NT2/D1 (cell line): Measurements from ENCODE around the gene PEG3.

ENCODE experiments used
- YY1 ChIP-seq: IDR thresholded peaks from 2 replicates; pipeline ENCODE4 v1.6.1; 2011; ENCODE audit not compliant: insufficient read length, insufficient read depth
- ZNF274 ChIP-seq: IDR thresholded peaks from 2 replicates; pipeline ENCODE4 v1.6.1; 2011; ENCODE audit warnings: mild to moderate bottlenecking, low read depth, low read length

DNA sequence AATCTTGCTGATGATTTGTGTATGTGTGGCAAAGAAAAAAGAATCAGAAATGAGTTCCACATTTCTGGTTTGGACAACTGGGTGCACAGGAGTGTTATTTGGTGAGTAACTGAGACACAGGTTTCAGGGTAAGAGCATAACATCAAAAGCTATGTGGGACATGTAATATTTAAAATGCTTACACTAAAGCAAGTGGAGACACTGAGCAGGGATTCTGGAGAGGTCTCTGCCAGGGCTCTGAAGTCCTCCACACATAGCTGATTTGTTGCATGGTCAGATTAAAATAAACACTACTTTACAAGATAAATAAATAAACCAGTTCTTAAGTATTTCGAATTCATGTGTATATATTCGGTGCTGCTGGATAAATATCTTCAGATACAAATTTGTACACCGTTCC lies 16.3 kb upstream of the PEG3 start:
- no peak for TF ChIP-seq YY1
- no peak for TF ChIP-seq ZNF274
